ENCODE results near the gene SLFN5.
"Not testable (repeated sequence)": the region's sequence is repeated elsewhere in the genome, so short reads cannot be mapped to it uniquely, and the experiment has no call there.

Gene SLFN5

DNA sequence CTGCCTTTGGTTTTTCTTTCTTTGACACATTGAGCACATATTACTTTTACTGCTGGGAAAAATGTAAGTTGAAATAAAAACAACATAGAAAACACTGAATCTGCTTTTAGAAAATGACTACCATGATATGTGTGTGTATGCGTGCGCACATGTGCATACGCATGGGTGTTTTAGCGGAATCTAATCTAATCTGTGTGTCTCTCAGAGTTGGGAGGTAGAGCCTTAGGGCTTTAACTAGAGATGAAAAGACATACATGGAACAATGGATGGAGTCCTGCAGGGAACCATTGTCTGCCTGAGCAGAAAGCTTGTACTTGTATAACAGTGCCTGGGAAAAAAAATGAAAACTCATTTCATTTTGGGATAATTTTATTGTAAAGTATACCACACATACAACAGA is 12.4 kb downstream of the SLFN5 start:
- no peak for DNase-seq (ENCODE audit: low read depth)
- TF ChIP-seq, protein P1, sequence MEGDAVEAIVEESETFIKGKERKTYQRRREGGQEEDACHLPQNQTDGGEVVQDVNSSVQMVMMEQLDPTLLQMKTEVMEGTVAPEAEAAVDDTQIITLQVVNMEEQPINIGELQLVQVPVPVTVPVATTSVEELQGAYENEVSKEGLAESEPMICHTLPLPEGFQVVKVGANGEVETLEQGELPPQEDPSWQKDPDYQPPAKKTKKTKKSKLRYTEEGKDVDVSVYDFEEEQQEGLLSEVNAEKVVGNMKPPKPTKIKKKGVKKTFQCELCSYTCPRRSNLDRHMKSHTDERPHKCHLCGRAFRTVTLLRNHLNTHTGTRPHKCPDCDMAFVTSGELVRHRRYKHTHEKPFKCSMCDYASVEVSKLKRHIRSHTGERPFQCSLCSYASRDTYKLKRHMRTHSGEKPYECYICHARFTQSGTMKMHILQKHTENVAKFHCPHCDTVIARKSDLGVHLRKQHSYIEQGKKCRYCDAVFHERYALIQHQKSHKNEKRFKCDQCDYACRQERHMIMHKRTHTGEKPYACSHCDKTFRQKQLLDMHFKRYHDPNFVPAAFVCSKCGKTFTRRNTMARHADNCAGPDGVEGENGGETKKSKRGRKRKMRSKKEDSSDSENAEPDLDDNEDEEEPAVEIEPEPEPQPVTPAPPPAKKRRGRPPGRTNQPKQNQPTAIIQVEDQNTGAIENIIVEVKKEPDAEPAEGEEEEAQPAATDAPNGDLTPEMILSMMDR (IDR thresholded peaks at IDR 0.05; ENCODE audit: insufficient read depth, low read depth, low read length, missing control alignments) = no peak
- no peak overlapping the region for H3K4me3 ChIP-seq (ENCODE audit: low read depth, low read length)

DNA sequence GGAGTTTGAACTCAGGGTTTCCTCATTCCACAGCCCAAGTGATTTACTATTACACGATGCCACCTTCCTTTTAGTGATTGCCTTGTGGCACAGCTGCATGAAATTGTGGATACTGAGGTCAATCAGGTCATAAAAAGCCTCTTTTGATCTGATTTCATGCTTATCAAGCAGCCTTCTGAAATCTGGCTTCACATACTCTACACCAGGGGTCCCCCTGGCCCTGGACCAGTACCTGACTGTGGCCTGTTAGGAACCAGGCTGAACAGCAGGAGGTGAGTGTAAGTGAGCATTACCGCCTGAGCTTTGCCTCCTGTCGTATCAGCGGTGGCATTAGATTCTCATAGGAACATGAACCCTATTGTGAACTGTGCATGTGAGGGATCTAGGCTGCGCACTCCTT is 13.8 kb downstream of the SLFN5 start:
- H3K4me3 ChIP-seq (ENCODE audit: low read depth, low read length) = no peak overlapping the region
- TF ChIP-seq, protein P1 (IDR thresholded peaks at IDR 0.05; ENCODE audit: insufficient read depth, low read depth, low read length, missing control alignments) = no peak
- no peak for DNase-seq (ENCODE audit: low read depth)

DNA sequence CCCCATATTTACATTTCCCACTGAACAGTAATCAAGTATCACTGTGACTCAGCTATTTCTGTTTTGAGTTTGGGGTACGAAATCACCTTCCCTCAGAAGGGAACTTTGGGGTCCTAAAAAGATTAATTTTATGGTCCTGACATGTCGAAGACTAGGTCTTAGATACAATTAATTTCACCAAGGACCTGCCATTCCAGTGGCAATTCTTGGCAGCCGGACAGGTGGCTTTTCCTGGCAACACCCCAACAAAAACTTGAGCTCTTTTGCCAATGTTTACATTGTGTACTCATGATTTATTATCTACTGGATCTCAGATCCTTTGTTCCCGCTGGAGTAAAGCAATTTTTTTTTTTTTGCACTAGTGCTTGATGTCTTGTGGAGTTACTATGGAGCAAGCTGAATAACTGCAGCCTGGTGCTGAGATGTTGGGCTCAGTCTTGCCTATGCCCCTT is 14.4 kb downstream of the SLFN5 start:
- no peak for DNase-seq (ENCODE audit: low read depth)
- H3K4me3 ChIP-seq (ENCODE audit: low read depth, low read length) = no peak overlapping the region
- TF ChIP-seq, protein P1 (IDR thresholded peaks at IDR 0.05; ENCODE audit: insufficient read depth, low read depth, low read length, missing control alignments) = no peak

DNA sequence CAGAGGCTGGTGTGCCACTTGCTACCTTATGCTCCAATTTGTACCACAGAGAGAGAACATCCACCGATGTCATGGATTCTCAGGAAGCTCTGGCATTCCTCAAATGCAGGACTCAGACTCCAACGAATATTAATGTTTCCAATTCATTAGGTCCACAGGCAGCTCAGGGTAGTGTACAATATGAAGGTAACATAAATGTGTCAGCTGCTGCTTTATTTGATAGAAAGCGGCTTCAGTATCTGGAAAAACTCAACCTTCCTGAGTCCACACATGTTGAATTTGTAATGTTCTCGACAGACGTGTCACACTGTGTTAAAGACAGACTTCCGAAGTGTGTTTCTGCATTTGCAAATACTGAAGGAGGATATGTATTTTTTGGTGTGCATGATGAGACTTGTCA is 16.1 kb downstream of the SLFN5 start:
- no peak overlapping the region for H3K4me3 ChIP-seq (ENCODE audit: low read depth, low read length)
- TF ChIP-seq, protein P1 (IDR thresholded peaks at IDR 0.05; ENCODE audit: insufficient read depth, low read depth, low read length, missing control alignments) = no peak
- DNase-seq (ENCODE audit: low read depth) = no peak

DNA sequence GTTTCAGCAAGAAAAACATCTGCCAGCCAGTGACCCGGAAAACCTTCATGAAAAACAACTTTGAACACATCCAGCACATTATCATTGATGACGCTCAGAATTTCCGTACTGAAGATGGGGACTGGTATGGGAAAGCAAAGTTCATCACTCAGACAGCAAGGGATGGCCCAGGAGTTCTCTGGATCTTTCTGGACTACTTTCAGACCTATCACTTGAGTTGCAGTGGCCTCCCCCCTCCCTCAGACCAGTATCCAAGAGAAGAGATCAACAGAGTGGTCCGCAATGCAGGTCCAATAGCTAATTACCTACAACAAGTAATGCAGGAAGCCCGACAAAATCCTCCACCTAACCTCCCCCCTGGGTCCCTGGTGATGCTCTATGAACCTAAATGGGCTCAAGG is 22.2 kb downstream of the SLFN5 start:
- TF ChIP-seq, protein P1 (IDR thresholded peaks at IDR 0.05; ENCODE audit: insufficient read depth, low read depth, low read length, missing control alignments) = no peak
- no peak for DNase-seq (ENCODE audit: low read depth)
- no peak overlapping the region for H3K4me3 ChIP-seq (ENCODE audit: low read depth, low read length)

DNA sequence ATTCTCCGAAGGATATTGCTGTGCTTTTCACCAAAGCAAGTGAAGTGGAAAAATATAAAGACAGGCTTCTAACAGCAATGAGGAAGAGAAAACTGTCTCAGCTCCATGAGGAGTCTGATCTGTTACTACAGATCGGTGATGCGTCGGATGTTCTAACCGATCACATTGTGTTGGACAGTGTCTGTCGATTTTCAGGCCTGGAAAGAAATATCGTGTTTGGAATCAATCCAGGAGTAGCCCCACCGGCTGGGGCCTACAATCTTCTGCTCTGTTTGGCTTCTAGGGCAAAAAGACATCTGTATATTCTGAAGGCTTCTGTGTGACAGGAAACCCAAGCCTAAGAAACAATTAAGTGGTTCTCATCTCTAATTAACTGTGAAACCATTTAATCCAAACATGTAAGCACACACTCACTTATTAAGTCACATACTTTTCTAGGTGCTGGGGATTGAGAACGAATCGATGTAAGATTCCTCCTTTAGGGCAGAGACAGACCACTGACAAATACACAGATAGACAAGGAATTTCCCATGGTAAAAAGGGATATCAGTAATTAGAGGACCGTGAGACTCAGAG is 22.8 kb downstream of the SLFN5 start:
- no peak overlapping the region for H3K4me3 ChIP-seq (ENCODE audit: low read depth, low read length)
- TF ChIP-seq, protein P1 (IDR thresholded peaks at IDR 0.05; ENCODE audit: insufficient read depth, low read depth, low read length, missing control alignments) = no peak
- no peak for DNase-seq (ENCODE audit: low read depth)

DNA sequence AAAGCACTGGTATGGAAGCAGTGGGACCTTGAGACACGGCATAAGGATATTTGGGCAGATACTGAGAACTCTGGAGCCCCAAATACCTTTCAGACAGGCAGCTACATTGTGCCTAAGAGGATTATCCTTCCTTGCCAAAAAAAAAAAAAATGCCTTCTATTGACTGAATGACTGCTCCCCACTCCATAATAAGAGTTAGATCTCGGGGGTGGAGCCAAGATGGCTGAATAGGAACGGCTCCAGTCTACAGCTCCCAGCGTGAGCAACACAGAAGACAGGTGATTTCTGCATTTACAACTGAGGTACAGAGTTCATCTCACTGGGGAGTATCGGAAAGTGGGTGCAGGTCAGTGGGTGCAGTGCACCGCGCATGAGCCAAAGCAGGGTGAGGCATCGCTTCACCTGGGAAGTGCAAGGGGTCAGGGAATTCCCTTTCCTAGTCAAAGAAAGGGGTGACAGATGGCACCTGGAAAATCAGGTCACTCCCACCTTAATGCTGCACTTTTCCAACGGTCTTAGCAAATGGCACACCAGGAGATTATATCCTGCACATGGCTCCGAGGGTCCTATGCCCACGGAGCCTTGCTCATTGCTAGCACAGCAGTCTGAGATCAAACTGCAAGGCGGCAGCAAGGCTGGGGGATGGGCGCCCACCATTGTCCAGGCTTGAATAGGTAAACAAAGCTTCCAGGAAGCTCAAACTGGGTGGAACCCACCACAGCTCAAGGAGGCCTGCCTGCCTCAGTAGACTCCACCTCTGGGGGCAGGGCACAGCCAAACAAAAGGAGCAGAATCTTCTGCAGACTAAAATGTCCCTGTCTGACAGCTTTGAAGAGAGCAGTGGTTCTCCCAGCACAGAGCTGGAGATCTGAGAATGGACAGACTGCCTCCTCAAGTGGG is 31.5 kb downstream of the SLFN5 start:
- not testable (repeated sequence) for H3K4me3 ChIP-seq (ENCODE audit: low read depth, low read length); DNase-seq (ENCODE audit: low read depth)

DNA sequence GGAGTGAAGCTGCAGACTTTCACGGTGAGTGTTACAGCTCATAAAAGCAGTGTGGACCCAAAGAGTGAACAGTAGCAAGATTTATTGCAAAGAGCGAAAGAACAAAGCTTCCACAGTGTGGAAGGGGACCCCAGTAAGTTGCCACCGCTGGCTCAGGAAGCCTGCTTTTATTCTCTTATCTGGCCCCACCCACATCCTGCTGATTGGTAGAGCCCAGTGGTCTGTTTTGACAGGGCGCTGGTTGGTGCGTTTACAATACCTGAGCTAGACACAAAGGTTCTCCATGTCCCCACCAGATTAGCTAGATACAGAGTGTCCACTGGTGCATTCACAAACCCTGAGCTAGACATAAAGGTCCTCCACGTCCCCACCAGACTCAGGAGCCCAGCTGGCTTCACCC is 35.6 kb downstream of the SLFN5 start:
- DNase-seq (ENCODE audit: low read depth); H3K4me3 ChIP-seq (ENCODE audit: low read depth, low read length): not testable (repeated sequence)

DNA sequence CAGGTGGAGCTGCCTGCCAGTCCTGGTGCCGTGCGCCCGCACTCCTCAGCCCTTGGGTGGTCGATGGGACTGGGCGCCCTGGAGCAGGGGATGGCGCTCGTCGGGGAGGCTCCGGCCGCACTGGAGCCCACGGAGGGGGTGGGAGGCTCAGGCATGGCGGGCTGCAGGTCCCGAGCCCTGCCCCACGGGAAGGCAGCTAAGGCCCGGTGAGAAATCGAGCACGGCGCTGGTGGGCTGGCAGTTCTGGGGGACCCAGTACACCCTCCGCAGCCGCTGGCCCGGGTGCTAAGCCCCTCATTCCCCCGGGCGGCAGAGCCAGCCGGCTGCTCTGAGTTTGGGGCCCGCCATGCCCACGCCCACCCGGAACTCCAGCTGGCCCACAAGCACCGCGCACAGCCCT is 36.0 kb downstream of the SLFN5 start:
- not testable (repeated sequence) for DNase-seq (ENCODE audit: low read depth); H3K4me3 ChIP-seq (ENCODE audit: low read depth, low read length)
